Fibroblast of lung (primary cell): ENCODE results near the gene ANKRD10.

Experiments
- EZH2 ChIP-seq: IDR thresholded peaks from 2 replicates; pipeline ENCODE4 v1.5.1; 2012; ENCODE audit warnings: low read length, control low read depth, mild to moderate bottlenecking; ENCODE audit errors: missing control alignments
- TF ChIP-seq, protein P1 (sequence below), 2 donors: IDR thresholded peaks in 1 of 2; conservative IDR thresholded peaks in 1 of 2; 1 replicate in 1 of 2; 2 replicates in 1 of 2; pipeline ENCODE4 v1.5.1; 2011 to 2012; ENCODE audit warnings: low read length in 2 of 2, control low read depth in 1 of 2, inconsistent platforms in 1 of 2, low read depth in 1 of 2, mild to moderate bottlenecking in 1 of 2

DNA sequence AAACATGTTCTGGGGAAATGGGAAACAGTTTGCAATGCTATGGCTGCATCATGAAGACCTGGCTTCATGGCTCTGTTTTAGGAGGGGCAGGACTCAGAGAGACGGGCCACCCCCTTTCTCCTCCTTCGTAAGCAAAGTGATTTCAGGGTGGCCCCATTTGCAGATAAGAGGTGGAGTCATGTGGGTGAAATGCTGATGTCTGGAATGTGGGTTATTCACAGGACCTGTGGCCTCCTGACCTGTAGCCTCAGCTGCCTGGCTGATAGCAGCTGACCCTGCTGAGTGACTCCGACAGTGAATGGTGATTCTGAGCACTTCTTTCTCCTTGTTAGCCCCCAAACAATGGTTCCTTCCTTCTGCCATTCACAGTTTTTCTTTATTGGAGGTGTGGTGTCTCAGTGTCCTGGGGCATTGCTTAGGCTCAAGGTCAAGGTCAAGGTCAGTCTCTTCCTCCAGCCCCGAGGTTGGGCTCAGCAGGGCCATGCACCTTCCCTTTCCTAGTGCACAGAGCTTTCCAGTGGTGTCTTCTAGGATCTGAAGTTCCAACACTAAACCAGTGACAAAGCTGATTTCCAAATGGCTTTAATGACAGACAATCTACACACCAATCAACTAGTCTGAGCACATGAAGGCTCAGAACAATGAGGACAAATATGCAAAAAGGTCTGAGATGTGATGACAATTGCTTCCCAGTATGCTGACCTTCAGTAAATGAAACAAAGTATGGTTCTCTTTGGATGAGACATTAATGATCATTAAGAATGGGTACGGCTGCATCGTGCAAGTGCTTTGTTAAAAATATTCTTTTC lies 49.6 kb upstream of the ANKRD10 start:
- TF ChIP-seq, protein P1, sequence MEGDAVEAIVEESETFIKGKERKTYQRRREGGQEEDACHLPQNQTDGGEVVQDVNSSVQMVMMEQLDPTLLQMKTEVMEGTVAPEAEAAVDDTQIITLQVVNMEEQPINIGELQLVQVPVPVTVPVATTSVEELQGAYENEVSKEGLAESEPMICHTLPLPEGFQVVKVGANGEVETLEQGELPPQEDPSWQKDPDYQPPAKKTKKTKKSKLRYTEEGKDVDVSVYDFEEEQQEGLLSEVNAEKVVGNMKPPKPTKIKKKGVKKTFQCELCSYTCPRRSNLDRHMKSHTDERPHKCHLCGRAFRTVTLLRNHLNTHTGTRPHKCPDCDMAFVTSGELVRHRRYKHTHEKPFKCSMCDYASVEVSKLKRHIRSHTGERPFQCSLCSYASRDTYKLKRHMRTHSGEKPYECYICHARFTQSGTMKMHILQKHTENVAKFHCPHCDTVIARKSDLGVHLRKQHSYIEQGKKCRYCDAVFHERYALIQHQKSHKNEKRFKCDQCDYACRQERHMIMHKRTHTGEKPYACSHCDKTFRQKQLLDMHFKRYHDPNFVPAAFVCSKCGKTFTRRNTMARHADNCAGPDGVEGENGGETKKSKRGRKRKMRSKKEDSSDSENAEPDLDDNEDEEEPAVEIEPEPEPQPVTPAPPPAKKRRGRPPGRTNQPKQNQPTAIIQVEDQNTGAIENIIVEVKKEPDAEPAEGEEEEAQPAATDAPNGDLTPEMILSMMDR (conservative IDR thresholded peaks at IDR 0.05 in 1 of 2, IDR thresholded peaks at IDR 0.05 in 1 of 2; ENCODE audit: low read depth in 1 of 2, low read length in 2 of 2): no peak
- no peak for TF ChIP-seq EZH2
